K562 treated with DMSO at 1 percent for 24 hours (cell line): ENCODE results near the gene PRKAA2. TPM values are rescaled to one million over a fixed set of nuclear protein-coding genes. Genes with fewer than 3 reads are reported as not detected.

Source experiments
- total RNA-seq: library from RNA; unstranded; fragments of 300-600 nt; gene quantifications from 2 replicates; pipeline ENCODE4 v1.2.3, GENCODE V29; 2022; ENCODE audit warnings: low read depth; ENCODE audit not compliant: insufficient read depth

Gene PRKAA2
- total RNA-seq: not detected in 2 replicates

DNA sequence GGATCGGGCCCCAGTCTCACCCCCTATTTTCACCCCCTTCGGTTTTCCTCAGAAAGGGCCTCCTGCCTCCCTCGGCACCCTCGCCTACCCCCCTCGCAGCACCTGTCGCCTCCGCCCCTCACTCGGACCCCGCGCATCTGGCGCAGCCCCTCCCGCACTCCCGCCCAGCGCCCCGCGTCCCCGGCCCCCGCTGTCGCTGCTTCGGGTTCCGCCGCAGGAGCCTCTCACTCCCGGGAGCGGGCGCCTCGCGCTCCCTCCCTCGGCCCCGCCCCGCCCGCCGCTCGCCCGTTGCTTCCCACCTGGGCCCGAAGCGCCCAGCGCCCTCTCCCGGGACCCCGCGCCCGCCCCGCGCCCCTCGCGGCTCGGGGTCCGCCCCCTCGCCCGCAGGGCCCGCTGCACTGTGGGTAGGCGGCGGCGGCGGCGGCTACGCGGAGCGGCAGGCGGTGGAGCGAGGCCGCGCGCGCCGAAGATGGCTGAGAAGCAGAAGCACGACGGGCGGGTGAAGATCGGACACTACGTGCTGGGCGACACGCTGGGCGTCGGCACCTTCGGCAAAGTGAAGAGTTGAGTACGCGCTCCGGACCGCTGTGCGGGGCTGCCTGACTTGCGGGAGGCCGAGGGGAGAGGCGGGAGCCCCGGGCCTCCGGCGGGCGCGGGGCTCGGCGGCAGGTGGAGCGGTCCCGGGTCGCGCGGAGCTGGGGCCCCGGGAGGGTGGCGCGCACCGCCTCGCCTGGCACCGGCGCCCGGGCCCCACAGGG lies at the start of gene PRKAA2:
Gene PRKAA2 (plus strand): TSS at position 396 of the 758 bp plus-strand sequence. CDS start 74 bp downstream, at position 470.

Other genes with a start within 250 kb of the PRKAA2 start
- 1.8 and 2.1 TPM in 2 replicates for gene PLPP3, start 65.8 kb upstream of the PRKAA2 start, total RNA-seq
- gene FYB2, start 174.1 kb downstream of the PRKAA2 start, total RNA-seq: 0.61 and 0.88 TPM in 2 replicates
- not detected in 2 replicates for gene C8A, start 209.5 kb downstream of the PRKAA2 start, total RNA-seq